HG03045 (cell line): ENCODE data around the gene TPST1.

ENCODE experiments used
- ATAC-seq: cut with Tn5 transposase; IDR thresholded peaks from one replicate; pipeline ENCODE4 v1.9.1; 2021; ENCODE audit warnings: mild to moderate bottlenecking, moderate library complexity; ENCODE audit not compliant: unreplicated experiment

The TPST1 gene

GRCh38 chr7:66281678-66282590 is 76.8 kb downstream of the TPST1 start:
- no peak for ATAC-seq

GRCh38 chr7:66282591-66282935 is 77.4 kb downstream of the TPST1 start:
- no peak for ATAC-seq

- ATAC-seq, result no peak
Measured at GRCh38 chr7:66283003-66283920, 78.1 kb downstream of the TPST1 start.

- ATAC-seq, result no peak
Measured at GRCh38 chr7:66296001-66296521, 90.9 kb downstream of the TPST1 start.

- ATAC-seq, result no peak
Measured at GRCh38 chr7:66296557-66296956, 91.4 kb downstream of the TPST1 start.

- ATAC-seq, result no peak
Measured at GRCh38 chr7:66297579-66297978, 92.4 kb downstream of the TPST1 start.

GRCh38 chr7:66301249-66301648 is 96.1 kb downstream of the TPST1 start:
- no peak for ATAC-seq

- ATAC-seq, result no peak
Measured at GRCh38 chr7:66301737-66302136, 96.6 kb downstream of the TPST1 start.

GRCh38 chr7:66303454-66304155 is 98.5 kb downstream of the TPST1 start:
- no peak for ATAC-seq

GRCh38 chr7:66304536-66304935 is 99.4 kb downstream of the TPST1 start:
- ATAC-seq, result no peak

- no peak for ATAC-seq
Measured at GRCh38 chr7:66306243-66306642, 101.1 kb downstream of the TPST1 start.

- no peak for ATAC-seq
Measured at GRCh38 chr7:66307591-66308215, 102.6 kb downstream of the TPST1 start.

- no peak for ATAC-seq
Measured at GRCh38 chr7:66308411-66308810, 103.3 kb downstream of the TPST1 start.

- no peak for ATAC-seq
Measured at GRCh38 chr7:66310620-66311019, 105.5 kb downstream of the TPST1 start.

GRCh38 chr7:66313886-66314568 is 108.9 kb downstream of the TPST1 start:
- no peak for ATAC-seq

GRCh38 chr7:66315192-66315591 is 110.1 kb downstream of the TPST1 start:
- no peak for ATAC-seq

- ATAC-seq, result no peak
Measured at GRCh38 chr7:66319407-66319979, 114.4 kb downstream of the TPST1 start.

- no peak for ATAC-seq
Measured at GRCh38 chr7:66321283-66321682, 116.1 kb downstream of the TPST1 start.

- no peak for ATAC-seq
Measured at GRCh38 chr7:66323114-66323796, 118.1 kb downstream of the TPST1 start.
